ENCODE measurements around the gene GALNT18. TPM values are rescaled to one million over a fixed set of nuclear protein-coding genes. Genes with fewer than 3 reads are reported as not detected.

GALNT18 gene
- total and polyA plus RNA-seq, 5 donors = 17.5 to 32.2 (median 21.0) TPM

DNA sequence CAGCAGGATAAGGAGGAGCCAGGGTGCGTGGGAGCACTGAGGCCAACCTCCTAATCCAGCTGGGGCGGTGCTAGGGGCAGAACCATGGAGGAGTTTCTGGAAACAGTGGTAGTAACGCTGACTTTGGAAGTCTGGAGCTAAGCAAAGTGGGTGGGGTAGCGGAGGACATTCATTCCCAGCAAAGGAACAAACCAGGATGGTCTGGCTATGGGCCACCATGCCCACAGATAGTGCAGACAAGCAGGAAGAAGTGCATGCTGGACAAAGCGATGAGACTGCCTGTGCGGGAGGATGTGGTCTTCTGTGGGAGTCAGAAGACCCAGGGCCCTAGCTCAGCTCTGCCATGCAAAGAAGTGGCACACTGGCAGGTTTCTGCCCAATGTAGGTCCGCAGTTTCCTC is 197.1 kb downstream of the GALNT18 start:
- 96% methylated on average over 7 of the region's 7 CpGs for WGBS
- Histone ChIP-seq H3K9me3 (ENCODE audit: control insufficient read depth, low read length) (no peaks in the 10 kb centered on the region), H3K27me3 (ENCODE audit: control insufficient read depth, insufficient read depth) (no peaks in the 10 kb centered on the region), H3K4me3 (ENCODE audit: low read length) (no peak overlapping the region), H3K4me1 (ENCODE audit: control insufficient read depth, insufficient read depth, low read length) (peaks cover 22% of the 10 kb centered on the region), H3K27ac (ENCODE audit: low read length) (no peak overlapping the region)
- ATAC-seq (no peak), DNase-seq (no peak)
- intact Hi-C loops (cut with DNase I) = no loop called here

DNA sequence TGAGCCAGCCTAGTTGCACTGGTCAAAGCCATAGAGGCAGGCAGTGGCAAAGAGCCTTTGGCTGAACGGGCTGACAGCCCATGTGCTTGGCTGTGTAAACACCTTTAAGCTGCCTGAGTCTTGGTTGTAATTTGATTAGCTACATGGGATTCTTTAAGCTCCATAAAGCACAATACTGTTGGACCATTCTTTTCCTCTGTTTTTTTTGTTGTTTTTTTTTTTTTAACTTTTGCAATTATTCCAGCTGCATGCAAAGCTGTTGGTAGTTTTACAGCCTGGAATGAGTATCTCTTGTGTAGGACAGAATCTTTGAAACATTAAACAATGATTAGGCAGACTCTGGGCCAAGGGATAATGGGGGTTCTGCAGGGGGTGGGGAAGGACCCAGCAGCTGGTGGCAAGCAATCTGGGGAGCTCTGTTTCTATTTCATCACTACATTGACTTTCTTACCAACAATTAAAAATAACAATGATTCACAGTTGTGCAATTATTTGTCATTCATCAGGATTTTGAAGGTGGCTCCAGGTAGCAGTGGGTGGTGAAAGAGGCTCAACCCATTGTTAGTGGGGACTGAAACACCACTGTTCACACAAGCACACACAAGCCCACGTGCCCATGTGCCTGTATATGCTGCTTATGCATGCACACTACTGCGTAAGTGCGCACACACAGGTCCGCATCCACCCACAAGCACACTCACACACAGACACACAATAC is 199.2 kb downstream of the GALNT18 start:
- H3K9me3 ChIP-seq (ENCODE audit: control insufficient read depth, low read length) = no peaks in the 10 kb centered on the region
- intact Hi-C loops (cut with DNase I) = no loop called here
- ATAC-seq (no peak), DNase-seq (no peak)
- WGBS = 94% methylated on average over 5 of the region's 5 CpGs
- no peak overlapping the region for H3K27ac ChIP-seq (ENCODE audit: low read length)
- H3K4me3 ChIP-seq (ENCODE audit: low read length) = no peak overlapping the region
- peaks cover 13% of the 10 kb centered on the region for H3K4me1 ChIP-seq (ENCODE audit: control insufficient read depth, insufficient read depth, low read length)
- no peaks in the 10 kb centered on the region for H3K27me3 ChIP-seq (ENCODE audit: control insufficient read depth, insufficient read depth)

DNA sequence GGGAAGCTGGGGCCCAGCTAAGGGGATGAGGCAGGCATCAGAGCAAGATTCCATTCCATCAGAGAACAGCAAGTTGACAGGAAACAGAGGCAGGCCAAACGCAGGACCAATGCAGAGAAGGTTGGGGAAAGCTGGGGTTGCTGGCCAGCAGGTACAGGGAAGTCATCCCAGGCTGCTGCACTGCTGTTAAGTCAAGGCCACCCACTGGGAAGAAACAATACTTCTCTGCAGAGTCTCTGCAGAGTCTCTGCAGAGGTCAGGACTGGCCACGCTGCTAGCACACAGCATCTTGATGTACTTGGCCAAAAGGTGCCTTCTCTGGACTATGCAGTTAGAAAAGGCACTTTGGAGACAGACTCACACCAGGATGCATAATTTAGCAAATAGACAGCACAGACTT is 200.3 kb downstream of the GALNT18 start:
- Histone ChIP-seq H3K27ac (ENCODE audit: low read length) (no peak overlapping the region), H3K27me3 (ENCODE audit: control insufficient read depth, insufficient read depth) (no peaks in the 10 kb centered on the region), H3K4me3 (ENCODE audit: low read length) (no peak overlapping the region), H3K4me1 (ENCODE audit: control insufficient read depth, insufficient read depth, low read length) (peaks cover 5% of the 10 kb centered on the region), H3K9me3 (ENCODE audit: control insufficient read depth, low read length) (no peaks in the 10 kb centered on the region)
- ATAC-seq (no peak), DNase-seq (no peak)
- WGBS = 49% methylated on average over 2 of the region's 2 CpGs
- intact Hi-C loops (cut with DNase I) = no loop called here

DNA sequence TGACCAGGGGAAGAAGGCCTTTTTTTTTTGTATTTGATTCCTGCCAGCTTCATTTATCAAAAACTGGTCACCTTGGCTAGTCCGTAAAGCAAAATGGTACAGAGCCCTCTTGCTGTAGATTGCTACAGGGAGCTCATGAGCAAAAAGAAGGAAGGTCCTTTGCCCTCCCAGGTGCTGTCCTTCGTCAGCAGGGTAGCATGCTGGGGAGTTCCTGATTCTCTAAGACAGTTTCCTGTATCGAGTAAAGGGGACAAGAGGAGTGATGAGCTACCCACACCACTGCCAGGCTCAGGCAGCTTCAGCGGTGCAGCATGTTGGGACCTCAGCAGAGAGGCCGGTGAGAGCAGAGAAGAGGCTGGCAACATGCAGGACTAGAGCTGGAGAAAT is 200.9 kb downstream of the GALNT18 start:
- H3K9me3 ChIP-seq (ENCODE audit: control insufficient read depth, low read length) = no peaks in the 10 kb centered on the region
- no peak for DNase-seq
- no peak overlapping the region for H3K27ac ChIP-seq (ENCODE audit: low read length)
- intact Hi-C loops (cut with DNase I) = no loop called here
- ATAC-seq = no peak
- H3K4me3 ChIP-seq (ENCODE audit: low read length) = no peak overlapping the region
- peaks cover 8% of the 10 kb centered on the region for H3K4me1 ChIP-seq (ENCODE audit: control insufficient read depth, insufficient read depth, low read length)
- no peaks in the 10 kb centered on the region for H3K27me3 ChIP-seq (ENCODE audit: control insufficient read depth, insufficient read depth)
- 75% methylated on average over 5 of the region's 5 CpGs for WGBS

GRCh38 chr11:11420191-11420898 is 201.5 kb downstream of the GALNT18 start:
- no peaks in the 10 kb centered on the region for H3K27me3 ChIP-seq (ENCODE audit: control insufficient read depth, insufficient read depth)
- no peak overlapping the region for H3K4me3 ChIP-seq (ENCODE audit: low read length)
- H3K9me3 ChIP-seq (ENCODE audit: control insufficient read depth, low read length) = no peaks in the 10 kb centered on the region
- intact Hi-C loops (cut with DNase I) = no loop called here
- WGBS = 58% methylated on average over 4 of the region's 4 CpGs
- peak; percentile 34 to 53 for ATAC-seq
- H3K4me1 ChIP-seq (ENCODE audit: control insufficient read depth, insufficient read depth, low read length) = peaks cover 12% of the 10 kb centered on the region
- DNase-seq = no peak
- no peak overlapping the region for H3K27ac ChIP-seq (ENCODE audit: low read length)

DNA sequence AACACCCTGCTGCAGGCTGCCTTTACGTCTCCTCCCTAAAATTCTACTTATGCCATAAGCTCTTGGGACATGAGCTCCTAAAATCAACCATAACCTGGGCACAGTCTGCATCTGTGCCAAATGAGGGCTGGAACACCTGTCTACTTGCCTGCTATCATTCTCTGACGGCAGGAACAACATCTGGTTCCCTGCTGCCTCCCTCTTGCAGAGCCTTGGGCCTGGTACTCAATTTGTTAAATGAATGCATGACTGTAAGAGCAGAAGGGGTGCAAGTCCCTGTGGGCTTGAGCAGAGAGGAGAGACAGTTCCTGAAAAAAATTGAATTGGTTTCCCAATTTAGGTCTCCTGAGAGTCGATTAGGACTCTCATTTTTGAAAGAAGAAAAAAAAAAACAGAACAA is 202.1 kb downstream of the GALNT18 start:
- 75% methylated on average over 3 of the region's 3 CpGs for WGBS
- DNase-seq (no peak), ATAC-seq (no peak)
- no peak overlapping the region for H3K27ac ChIP-seq (ENCODE audit: low read length)
- intact Hi-C loops (cut with DNase I) = no loop called here
- H3K9me3 ChIP-seq (ENCODE audit: control insufficient read depth, low read length) = no peaks in the 10 kb centered on the region
- peaks cover 12% of the 10 kb centered on the region for H3K4me1 ChIP-seq (ENCODE audit: control insufficient read depth, insufficient read depth, low read length)
- H3K27me3 ChIP-seq (ENCODE audit: control insufficient read depth, insufficient read depth) = no peaks in the 10 kb centered on the region
- no peak overlapping the region for H3K4me3 ChIP-seq (ENCODE audit: low read length)

GRCh38 chr11:11416917-11417316 is 204.9 kb downstream of the GALNT18 start:
- intact Hi-C loops (cut with DNase I) = no loop called here
- peaks cover 12% of the 10 kb centered on the region for H3K4me1 ChIP-seq (ENCODE audit: control insufficient read depth, insufficient read depth, low read length)
- no peaks in the 10 kb centered on the region for H3K9me3 ChIP-seq (ENCODE audit: control insufficient read depth, low read length)
- DNase-seq (no peak), ATAC-seq (peak in 1 of 2 donors; percentile 11)
- no peak overlapping the region for H3K27ac ChIP-seq (ENCODE audit: low read length)
- WGBS = 75% methylated on average over 4 of the region's 4 CpGs
- no peak overlapping the region for H3K4me3 ChIP-seq (ENCODE audit: low read length)
- H3K27me3 ChIP-seq (ENCODE audit: control insufficient read depth, insufficient read depth) = no peaks in the 10 kb centered on the region

GRCh38 chr11:11416502-11416901 is 205.3 kb downstream of the GALNT18 start:
- Histone ChIP-seq H3K27ac (ENCODE audit: low read length) (no peak overlapping the region), H3K9me3 (ENCODE audit: control insufficient read depth, low read length) (no peaks in the 10 kb centered on the region), H3K27me3 (ENCODE audit: control insufficient read depth, insufficient read depth) (no peaks in the 10 kb centered on the region), H3K4me3 (ENCODE audit: low read length) (no peak overlapping the region), H3K4me1 (ENCODE audit: control insufficient read depth, insufficient read depth, low read length) (peaks cover 12% of the 10 kb centered on the region)
- ATAC-seq = peak; percentile 30 to 38
- intact Hi-C loops (cut with DNase I) = no loop called here
- DNase-seq = peak in 2 of 3 donors; percentile 62 to 68
- 69% methylated on average over 5 of the region's 5 CpGs for WGBS

- 38% methylated on average over 4 of the region's 4 CpGs for WGBS
- no peaks in the 10 kb centered on the region for H3K27me3 ChIP-seq (ENCODE audit: control insufficient read depth, insufficient read depth)
- intact Hi-C loops (cut with DNase I) = no loop called here
- H3K4me3 ChIP-seq (ENCODE audit: low read length) = no peak overlapping the region
- no peaks in the 10 kb centered on the region for H3K9me3 ChIP-seq (ENCODE audit: control insufficient read depth, low read length)
- no peak for DNase-seq
- peaks cover 9% of the 10 kb centered on the region for H3K4me1 ChIP-seq (ENCODE audit: control insufficient read depth, insufficient read depth, low read length)
- no peak for ATAC-seq
- no peak overlapping the region for H3K27ac ChIP-seq (ENCODE audit: low read length)
These were observed 205.9 kb downstream of the GALNT18 start for GRCh38 chr11:11415901-11416300.

GRCh38 chr11:11414996-11415395 is 206.8 kb downstream of the GALNT18 start:
- H3K27me3 ChIP-seq (ENCODE audit: control insufficient read depth, insufficient read depth) = no peaks in the 10 kb centered on the region
- ATAC-seq (no peak), DNase-seq (no peak)
- peaks cover 8% of the 10 kb centered on the region for H3K4me1 ChIP-seq (ENCODE audit: control insufficient read depth, insufficient read depth, low read length)
- WGBS = 89% methylated on average over 7 of the region's 7 CpGs
- intact Hi-C loops (cut with DNase I) = no loop called here
- H3K9me3 ChIP-seq (ENCODE audit: control insufficient read depth, low read length) = no peaks in the 10 kb centered on the region
- H3K4me3 ChIP-seq (ENCODE audit: low read length) = no peak overlapping the region
- H3K27ac ChIP-seq (ENCODE audit: low read length) = no peak overlapping the region

DNA sequence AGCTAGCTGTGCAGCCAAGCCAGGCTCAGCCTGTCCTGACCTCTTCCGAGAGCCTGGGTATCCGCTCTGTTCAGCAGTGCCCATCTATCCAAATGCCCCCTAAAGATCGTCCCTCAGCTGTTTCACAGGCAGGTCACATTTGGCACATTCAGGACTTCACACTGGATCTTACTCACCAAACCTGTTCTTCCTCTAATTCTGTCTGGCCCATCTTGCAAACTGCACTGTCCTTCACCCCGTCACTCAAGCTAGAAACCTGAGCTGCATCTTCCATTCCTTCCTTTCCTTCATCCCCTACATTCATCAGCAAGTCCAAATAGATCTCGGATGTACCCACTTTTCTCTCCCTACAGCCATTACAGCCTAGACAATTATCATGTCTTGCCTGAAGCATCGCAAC is 208.0 kb downstream of the GALNT18 start:
- intact Hi-C loops (cut with DNase I) = no loop called here
- no peak for DNase-seq
- ATAC-seq = no peak
- H3K27ac ChIP-seq (ENCODE audit: low read length) = no peak overlapping the region
- no peak overlapping the region for H3K4me3 ChIP-seq (ENCODE audit: low read length)
- no peaks in the 10 kb centered on the region for H3K9me3 ChIP-seq (ENCODE audit: control insufficient read depth, low read length)
- peaks cover 13% of the 10 kb centered on the region for H3K4me1 ChIP-seq (ENCODE audit: control insufficient read depth, insufficient read depth, low read length)
- 98% methylated on average over 6 of the region's 6 CpGs for WGBS
- H3K27me3 ChIP-seq (ENCODE audit: control insufficient read depth, insufficient read depth) = no peaks in the 10 kb centered on the region
